COLO668 (cell line): ENCODE measurements around the gene TTBK1.

Experiments used
- DNase-seq: peaks from one replicate; lab custom pipeline; 2025; ENCODE audit not compliant: unreplicated experiment; lab: John Stamatoyannopoulos, UW

TTBK1 gene

GRCh38 chr6:43254138-43254817, 11.0 kb downstream of the TTBK1 start:
- no peak for DNase-seq

DNA sequence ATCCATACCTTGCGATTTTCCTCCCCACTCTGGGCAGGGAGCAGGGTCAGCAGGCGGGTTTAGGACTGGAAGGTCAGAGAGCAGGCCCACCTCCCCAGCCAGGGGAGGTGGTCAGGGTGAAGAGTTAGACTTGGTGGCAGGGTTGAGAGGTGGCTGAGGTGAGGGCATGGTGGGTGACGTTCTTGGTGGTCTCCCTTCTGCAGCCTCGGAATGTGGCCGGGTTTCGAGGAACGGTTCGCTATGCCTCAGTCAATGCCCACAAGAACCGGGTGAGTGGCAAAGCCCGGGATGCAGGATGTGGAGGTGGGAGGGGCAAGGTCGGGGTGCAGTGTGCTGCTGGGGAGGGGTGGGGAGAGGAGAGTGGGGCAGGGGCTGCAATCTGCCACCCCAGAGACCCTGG, 11.6 kb downstream of the TTBK1 start:
- DNase-seq: no peak

DNA sequence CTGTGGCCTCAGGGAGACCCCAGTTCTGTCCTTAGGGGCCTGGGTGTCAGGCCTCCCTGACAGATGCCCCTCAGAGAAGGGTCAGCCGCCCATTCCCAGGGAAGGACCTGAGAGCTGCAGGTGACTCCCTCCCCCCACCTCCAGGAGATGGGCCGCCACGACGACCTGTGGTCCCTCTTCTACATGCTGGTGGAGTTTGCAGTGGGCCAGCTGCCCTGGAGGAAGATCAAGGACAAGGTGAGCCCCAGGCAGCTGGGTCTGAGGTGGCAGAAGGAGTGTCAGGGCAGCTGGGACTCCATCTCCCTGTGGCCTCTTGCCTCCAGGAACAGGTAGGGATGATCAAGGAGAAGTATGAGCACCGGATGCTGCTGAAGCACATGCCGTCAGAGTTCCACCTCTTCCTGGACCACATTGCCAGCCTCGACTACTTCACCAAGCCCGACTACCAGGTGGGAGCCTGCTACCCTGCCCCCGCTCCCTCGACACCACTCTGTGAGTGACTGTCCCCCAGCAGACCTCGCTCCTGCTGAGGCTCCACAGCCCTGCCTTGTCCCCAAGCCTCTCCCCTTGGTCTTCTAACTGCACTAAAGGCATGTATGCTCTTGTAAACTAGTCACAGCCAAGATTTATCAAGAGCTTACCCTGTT, 12.2 kb downstream of the TTBK1 start:
- DNase-seq: no peak

GRCh38 chr6:43256670-43257366, 13.5 kb downstream of the TTBK1 start:
- DNase-seq: no peak

GRCh38 chr6:43257367-43258145, 14.3 kb downstream of the TTBK1 start:
- no peak for DNase-seq

GRCh38 chr6:43258180-43258579, 14.9 kb downstream of the TTBK1 start:
- no peak for DNase-seq

GRCh38 chr6:43258807-43259686, 15.8 kb downstream of the TTBK1 start:
- DNase-seq: no peak

- DNase-seq: no peak
Measured at GRCh38 chr6:43260791-43261190, 17.5 kb downstream of the TTBK1 start.

DNA sequence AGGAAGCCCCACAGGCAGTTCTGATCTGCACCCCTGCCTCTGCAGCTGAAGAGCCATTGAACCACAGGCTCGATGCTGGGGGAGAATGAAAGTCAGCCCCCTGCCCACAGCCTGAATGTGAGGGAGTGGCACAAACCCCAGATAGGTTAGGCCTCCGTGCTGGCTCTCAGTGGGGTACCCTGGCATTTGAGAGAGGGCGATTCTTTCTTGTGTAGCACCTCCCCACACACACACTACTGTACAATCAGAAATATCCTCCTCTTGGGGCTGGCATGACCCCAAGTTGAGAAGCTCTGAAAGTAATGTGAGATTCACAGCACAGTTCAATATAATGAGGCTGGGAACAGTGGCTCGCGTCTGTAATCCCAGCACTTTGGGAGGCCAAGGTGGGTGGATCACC, 17.9 kb downstream of the TTBK1 start:
- no peak for DNase-seq

- no peak for DNase-seq
Measured at GRCh38 chr6:43262000-43262779, 18.9 kb downstream of the TTBK1 start.

DNA sequence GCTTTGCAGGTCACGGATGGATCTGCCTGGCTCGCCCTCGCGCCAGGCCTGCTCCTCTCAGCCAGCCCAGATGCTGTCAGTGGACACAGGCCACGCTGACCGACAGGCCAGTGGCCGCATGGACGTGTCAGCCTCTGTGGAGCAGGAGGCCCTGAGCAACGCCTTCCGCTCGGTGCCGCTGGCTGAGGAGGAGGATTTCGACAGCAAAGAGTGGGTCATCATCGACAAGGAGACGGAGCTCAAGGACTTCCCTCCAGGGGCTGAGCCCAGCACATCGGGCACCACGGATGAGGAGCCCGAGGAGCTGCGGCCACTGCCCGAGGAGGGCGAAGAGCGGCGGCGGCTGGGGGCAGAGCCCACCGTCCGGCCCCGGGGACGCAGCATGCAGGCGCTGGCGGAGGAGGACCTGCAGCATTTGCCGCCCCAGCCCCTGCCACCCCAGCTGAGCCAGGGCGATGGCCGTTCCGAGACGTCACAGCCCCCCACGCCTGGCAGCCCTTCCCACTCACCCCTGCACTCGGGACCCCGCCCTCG, 19.6 kb downstream of the TTBK1 start:
- DNase-seq: no peak

GRCh38 chr6:43263314-43264178, 20.3 kb downstream of the TTBK1 start:
- peak; percentile 71 for DNase-seq

DNA sequence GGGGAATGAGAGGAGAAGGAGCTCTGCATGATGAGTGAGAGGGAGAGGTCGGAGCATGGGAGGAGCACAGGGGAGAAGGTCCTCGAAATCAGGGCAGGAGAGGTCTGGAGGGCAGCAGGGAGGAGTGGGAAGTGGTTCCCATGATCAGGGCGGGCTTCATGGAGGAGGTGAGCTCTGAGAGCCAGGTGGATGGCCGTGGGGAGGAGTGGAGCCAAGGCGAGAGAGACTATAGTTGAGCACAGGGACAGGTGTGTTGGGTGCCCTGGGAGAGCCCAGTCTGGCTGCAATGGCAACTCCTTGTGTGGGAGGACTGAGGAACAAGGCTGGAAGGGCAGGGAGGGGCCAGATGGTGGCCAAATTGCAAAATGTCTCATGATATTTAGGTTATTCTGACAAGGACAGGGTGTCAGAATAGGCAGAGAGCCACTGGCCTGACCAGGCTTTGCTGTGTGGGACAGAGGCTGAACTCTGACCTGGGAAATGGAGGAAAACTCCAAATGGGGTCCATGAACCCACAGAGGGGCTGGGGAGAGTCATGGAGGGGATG, 21.4 kb downstream of the TTBK1 start:
- DNase-seq: no peak

DNA sequence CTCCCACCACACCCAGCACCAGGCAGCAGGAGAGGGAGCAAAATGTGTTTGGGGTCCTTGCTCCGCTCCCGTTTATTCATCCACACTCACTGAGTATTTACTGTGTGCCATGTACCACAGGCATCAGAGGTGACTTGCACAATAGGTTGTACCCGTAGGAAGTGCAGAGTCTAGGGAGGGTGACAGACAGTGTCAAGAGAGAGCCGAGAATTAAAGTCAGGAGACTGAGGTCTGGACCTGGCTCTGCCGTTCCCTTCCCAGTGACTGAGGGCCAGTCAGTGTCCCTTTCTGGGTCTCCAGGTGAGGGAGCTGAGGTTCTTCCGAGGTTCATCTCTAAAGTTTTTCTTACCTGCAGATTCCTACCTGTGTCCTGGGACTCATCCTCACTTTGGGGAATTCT, 22.3 kb downstream of the TTBK1 start:
- DNase-seq: no peak

GRCh38 chr6:43267619-43268354, 24.5 kb downstream of the TTBK1 start:
- DNase-seq: peak; percentile 7

DNA sequence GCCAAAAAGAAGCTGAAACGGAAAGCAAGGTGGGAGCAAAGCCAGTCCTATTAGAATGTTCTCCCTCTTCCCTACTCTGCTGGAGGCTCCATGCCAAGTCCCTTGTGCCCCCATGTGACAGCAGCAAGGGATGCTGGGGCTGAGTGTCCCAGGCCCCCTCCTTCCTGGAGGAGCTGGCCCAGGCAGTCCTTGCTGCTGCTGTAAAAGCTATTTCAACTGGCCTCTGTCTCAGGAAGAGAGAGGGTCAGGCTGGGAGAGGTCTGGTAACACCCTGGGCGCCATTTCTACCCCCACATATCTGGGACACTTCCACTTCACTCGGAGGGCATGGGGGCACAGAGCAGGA, 25.0 kb downstream of the TTBK1 start:
- DNase-seq: no peak

DNA sequence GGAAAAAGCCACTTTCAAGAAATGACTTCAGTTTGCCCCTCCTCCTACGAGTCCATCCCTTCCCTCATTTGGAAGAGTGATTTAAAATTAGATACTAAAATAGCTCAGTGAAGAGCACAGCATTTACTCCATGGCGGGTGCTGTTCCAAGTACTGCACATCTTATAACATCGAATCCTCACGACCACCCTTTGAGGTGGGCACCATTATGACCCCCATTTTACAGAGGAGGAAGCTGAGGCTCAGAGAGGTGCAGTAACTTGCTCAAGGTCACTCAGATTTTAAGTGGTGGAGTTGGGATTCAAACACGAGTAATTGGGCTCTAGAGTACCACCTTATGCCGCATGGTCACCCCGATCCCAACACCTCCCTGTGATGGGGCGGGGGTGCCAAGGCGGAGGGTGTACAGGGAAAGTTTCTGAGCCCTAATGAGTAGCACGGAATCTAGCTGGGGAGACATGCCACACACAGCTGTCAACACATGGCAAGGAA, 25.5 kb downstream of the TTBK1 start:
- no peak for DNase-seq
